Common myeloid progenitor, CD34-positive (primary cell): Measurements from ENCODE around the gene ADAMTSL2.

Experiments
- CTCF ChIA-PET: fragments of 350-600 bp; sonication (Branson Sonifier 250); formaldehyde crosslinking; loops from one replicate; lab custom pipeline; 2021; ENCODE audit warnings: antibody characterized with exemption; lab: Charles Lee
- POLR2A ChIA-PET: fragments of 350-600 bp; sonication (Branson Sonifier 250); formaldehyde crosslinking; loops from one replicate; lab custom pipeline; 2021; ENCODE audit warnings: antibody characterized with exemption; lab: Charles Lee
- DNase-seq, 3 donors: peaks; one replicate each; pipeline versions ENCODE4 v3.0.0 to v3.0.0-alpha.2; 2013
- H3K27ac ChIP-seq, 2 experiments: 1 replicate in 1 of 2; 2 replicates in 1 of 2; pipeline ENCODE4 v1.7.0; 2013; ENCODE audit warnings: inconsistent platforms in 2 of 2, low read length in 2 of 2, mild to moderate bottlenecking in 2 of 2, low read depth in 1 of 2, moderate library complexity in 1 of 2; ENCODE audit not compliant: severe bottlenecking in 2 of 2, insufficient read depth in 1 of 2, poor library complexity in 1 of 2
- H3K27me3 ChIP-seq, 5 experiments: replicated peaks in 2 of 5; 1 replicate in 3 of 5; 2 replicates in 2 of 5; pipeline versions ENCODE4 v1.6.1 to v1.7.0; 2013; ENCODE audit warnings: low read length in 4 of 5, mild to moderate bottlenecking in 2 of 5, moderate library complexity in 2 of 5, inconsistent platforms in 1 of 5; ENCODE audit not compliant: insufficient read depth in 5 of 5, control insufficient read depth in 4 of 5
- H3K36me3 ChIP-seq, 4 experiments: 1 replicate in 2 of 4; 2 replicates in 2 of 4; pipeline versions ENCODE4 v1.6.1 to v1.7.0; 2013; ENCODE audit warnings: low read length in 3 of 4, control low read depth in 1 of 4, mild to moderate bottlenecking in 1 of 4; ENCODE audit not compliant: control insufficient read depth in 4 of 4, insufficient read depth in 4 of 4
- H3K4me1 ChIP-seq, 4 experiments: 1 replicate in 3 of 4; 2 replicates in 1 of 4; pipeline versions ENCODE4 v1.6.1 to v1.7.1; 2013; ENCODE audit warnings: low read length in 3 of 4, mild to moderate bottlenecking in 3 of 4, control low read depth in 1 of 4, inconsistent platforms in 1 of 4, moderate library complexity in 1 of 4; ENCODE audit not compliant: control insufficient read depth in 4 of 4, insufficient read depth in 4 of 4; ENCODE audit errors: control extremely low read depth in 1 of 4
- H3K4me3 ChIP-seq, 7 experiments: 1 replicate in 4 of 7; 2 replicates in 3 of 7; pipeline versions ENCODE4 v1.5.1 to v1.7.0; 2013; ENCODE audit warnings: mild to moderate bottlenecking in 7 of 7, low read length in 6 of 7, moderate library complexity in 6 of 7, inconsistent platforms in 2 of 7, low read depth in 2 of 7, control low read depth in 1 of 7; ENCODE audit not compliant: insufficient read depth in 4 of 7, control insufficient read depth in 1 of 7; ENCODE audit errors: extremely low read depth in 1 of 7
- H3K9me3 ChIP-seq, 5 experiments: 1 replicate in 4 of 5; 2 replicates in 1 of 5; pipeline versions ENCODE4 v1.6.1 to v1.7.1; 2013; ENCODE audit warnings: low read length in 4 of 5, mild to moderate bottlenecking in 2 of 5, inconsistent platforms in 1 of 5, low read depth in 1 of 5, moderate library complexity in 1 of 5; ENCODE audit not compliant: control insufficient read depth in 4 of 5, insufficient read depth in 2 of 5; ENCODE audit errors: control extremely low read depth in 1 of 5
- WGBS: methylation state at CpG from one replicate; pipeline ENCODE4 v1.1.5; 2013; ENCODE audit not compliant: insufficient coverage; 5-methylcytosine and 5-hydroxymethylcytosine counted together

ADAMTSL2 gene

GRCh38 chr9:133615186-133615585, 80.7 kb downstream of the ADAMTSL2 start:
- Histone ChIP-seq H3K4me1 (peaks cover 2 to 9% (median 6%) of the 10 kb centered on the region in 4 experiments), H3K36me3 (no peaks in the 10 kb centered on the region), H3K27ac (no peak overlapping the region), H3K9me3 (no peaks in the 10 kb centered on the region), H3K4me3 (no peak overlapping the region), H3K27me3 (peaks cover 0 to 83% (median 28%) of the 10 kb centered on the region in 5 experiments)
- 61% methylated on average over 15 of the region's 16 CpGs for WGBS
- no peak for DNase-seq
- ChIA-PET POLR2A (no interaction called here), CTCF (no interaction called here)

- H3K36me3 ChIP-seq = no peaks in the 10 kb centered on the region
- WGBS = 82% methylated on average over 11 of the region's 13 CpGs
- no peak for DNase-seq
- H3K27ac ChIP-seq = no peak overlapping the region
- no peaks in the 10 kb centered on the region for H3K9me3 ChIP-seq
- CTCF ChIA-PET = no interaction called here
- peaks cover 0 to 79% (median 25%) of the 10 kb centered on the region in 5 experiments for H3K27me3 ChIP-seq
- POLR2A ChIA-PET = no interaction called here
- peaks cover 3 to 9% (median 6%) of the 10 kb centered on the region in 4 experiments for H3K4me1 ChIP-seq
- no peak overlapping the region for H3K4me3 ChIP-seq
Measured at GRCh38 chr9:133615606-133616188, 81.2 kb downstream of the ADAMTSL2 start.

DNA sequence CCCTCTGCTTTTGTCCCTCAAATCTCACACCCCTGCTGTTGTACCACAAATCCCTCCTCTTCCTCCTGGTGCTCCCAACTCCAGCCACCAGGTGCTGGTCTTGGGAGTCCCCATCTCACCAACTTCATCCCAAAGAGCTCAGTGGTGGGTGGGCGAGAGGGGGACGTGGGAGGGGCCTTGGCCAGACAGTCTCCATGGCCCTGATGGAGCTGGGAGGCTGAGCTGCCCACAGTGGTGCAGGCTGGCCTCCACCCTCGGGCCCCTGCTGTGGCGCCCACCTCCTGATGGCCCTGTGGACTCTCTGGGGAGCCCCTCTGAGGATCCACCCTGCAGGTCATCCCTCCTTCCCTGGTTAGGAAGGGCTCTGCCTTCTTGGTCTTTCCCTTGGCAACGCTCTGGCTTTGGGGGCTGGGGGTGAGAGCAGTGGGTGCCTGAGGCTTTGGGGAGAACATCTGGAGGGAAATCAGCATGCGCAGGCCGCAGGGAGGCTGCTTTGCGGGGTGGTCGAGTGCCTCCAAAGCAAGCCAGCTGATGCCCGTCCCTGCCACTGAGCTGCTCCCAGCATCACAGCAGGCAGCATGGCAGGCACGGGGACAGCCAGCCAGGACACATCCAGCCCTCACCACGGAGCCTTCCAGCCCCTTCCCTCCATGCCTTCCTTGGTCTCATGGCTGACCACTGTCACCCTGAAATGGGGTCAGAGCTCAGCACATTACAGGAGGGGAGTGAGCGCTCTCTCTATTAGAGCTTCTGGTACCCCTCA, 82.3 kb downstream of the ADAMTSL2 start:
- CTCF ChIA-PET = interaction anchor here (1.5 kb wide), 1 partner anchor 36 kb away, joined by 4 read pairs; no protein-coding TSS in a partner anchor
- peaks cover 0 to 72% (median 23%) of the 10 kb centered on the region in 5 experiments for H3K27me3 ChIP-seq
- no peaks in the 10 kb centered on the region for H3K36me3 ChIP-seq
- peaks cover 3 to 9% (median 6%) of the 10 kb centered on the region in 4 experiments for H3K4me1 ChIP-seq
- H3K27ac ChIP-seq = no peak overlapping the region
- POLR2A ChIA-PET = no interaction called here
- H3K4me3 ChIP-seq = no peak overlapping the region
- no peak for DNase-seq
- H3K9me3 ChIP-seq = no peaks in the 10 kb centered on the region
- 83% methylated on average over 6 of the region's 13 CpGs for WGBS

DNA sequence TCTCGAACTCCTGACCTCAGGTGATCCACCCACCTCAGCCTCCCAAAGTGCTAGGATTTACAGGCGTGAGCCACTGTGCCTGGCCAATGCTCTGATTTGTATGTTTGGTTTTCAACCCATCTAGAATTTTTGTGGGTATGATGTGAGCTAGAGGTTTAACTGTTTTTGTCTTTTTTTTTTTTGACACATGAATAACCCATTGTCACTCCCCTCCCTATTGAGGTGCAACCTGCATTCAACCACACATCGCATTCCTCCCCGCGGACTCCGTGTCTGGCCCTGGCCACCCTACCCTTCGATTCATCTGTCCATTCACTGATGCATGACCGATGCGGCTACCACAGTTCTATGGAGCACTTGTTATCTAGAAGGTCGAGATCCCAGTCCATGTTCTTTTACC, 84.2 kb downstream of the ADAMTSL2 start:
- no peaks in the 10 kb centered on the region for H3K36me3 ChIP-seq
- no peak overlapping the region for H3K27ac ChIP-seq
- WGBS = 99% methylated on average over 10 of the region's 10 CpGs
- no peak for DNase-seq
- ChIA-PET CTCF (no interaction called here), POLR2A (no interaction called here)
- no peak overlapping the region for H3K4me3 ChIP-seq
- H3K9me3 ChIP-seq = no peaks in the 10 kb centered on the region
- H3K27me3 ChIP-seq = peaks cover 0 to 70% (median 28%) of the 10 kb centered on the region in 5 experiments
- H3K4me1 ChIP-seq = peaks cover 3 to 9% (median 6%) of the 10 kb centered on the region in 4 experiments

DNA sequence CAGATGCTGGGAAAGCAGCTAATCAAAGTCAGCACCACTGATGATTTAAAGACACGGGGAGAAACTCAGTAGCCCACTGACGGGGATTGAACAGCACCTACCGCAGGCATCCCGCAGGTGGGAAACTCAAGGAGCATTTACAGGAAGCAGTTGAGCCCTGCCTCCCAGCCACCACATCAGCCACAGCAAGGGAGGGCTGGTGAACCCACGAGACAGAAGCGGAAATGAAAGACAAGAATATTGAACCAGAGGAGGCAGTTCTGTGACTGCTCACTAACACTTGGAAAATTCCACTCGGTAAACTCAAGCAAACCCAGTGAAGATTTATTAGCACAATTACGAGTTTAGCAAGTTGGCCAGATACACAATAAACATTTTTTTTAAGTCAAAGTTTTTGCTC, 85.3 kb downstream of the ADAMTSL2 start:
- Histone ChIP-seq H3K4me1 (peaks cover 3 to 9% (median 6%) of the 10 kb centered on the region in 4 experiments), H3K4me3 (no peak overlapping the region), H3K9me3 (peaks cover 0 to 2% (median 0%) of the 10 kb centered on the region in 5 experiments), H3K27ac (no peak overlapping the region), H3K27me3 (peaks cover 0 to 62% (median 28%) of the 10 kb centered on the region in 5 experiments), H3K36me3 (no peaks in the 10 kb centered on the region)
- 4% methylated on average over 8 of the region's 8 CpGs for WGBS
- POLR2A ChIA-PET = no interaction called here
- CTCF ChIA-PET = no interaction called here
- DNase-seq = peak; percentile 38 to 80 (median 71)

DNA sequence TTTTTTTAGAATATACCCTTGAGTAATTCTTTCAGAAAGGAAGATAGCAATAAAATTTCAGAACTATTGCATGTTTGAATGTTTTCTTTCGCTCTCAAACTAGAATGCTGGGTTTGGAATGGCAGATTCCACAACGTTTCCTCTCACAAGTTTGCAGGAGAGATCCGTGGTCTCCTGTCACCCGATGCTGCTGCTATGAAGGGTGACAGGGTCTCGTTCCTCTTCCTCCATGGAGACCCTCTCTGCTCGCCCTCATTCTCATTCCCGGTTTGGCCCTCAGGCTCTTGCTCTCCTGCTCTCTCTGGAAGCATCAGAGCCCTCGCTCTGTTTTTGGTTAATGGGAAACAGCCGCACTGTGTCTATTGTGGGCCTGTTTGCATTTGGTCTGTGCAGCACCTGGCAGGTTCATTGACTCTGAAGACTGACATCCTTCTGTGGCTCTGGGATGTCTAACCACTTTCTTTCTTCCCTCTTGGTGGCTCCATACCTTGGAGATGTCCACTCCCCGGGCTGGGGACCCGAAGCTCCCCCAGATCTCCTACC, 87.3 kb downstream of the ADAMTSL2 start:
- Histone ChIP-seq H3K27ac (no peak overlapping the region), H3K4me1 (peaks cover 3 to 9% (median 6%) of the 10 kb centered on the region in 4 experiments), H3K9me3 (peaks cover 0 to 20% (median 5%) of the 10 kb centered on the region in 5 experiments), H3K27me3 (peaks cover 0 to 46% (median 17%) of the 10 kb centered on the region in 5 experiments), H3K4me3 (no peak overlapping the region), H3K36me3 (no peaks in the 10 kb centered on the region)
- 81% methylated on average over 11 of the region's 11 CpGs for WGBS
- POLR2A ChIA-PET = no interaction called here
- no peak for DNase-seq
- CTCF ChIA-PET = no interaction called here

- WGBS = 90% methylated on average over 3 of the region's 5 CpGs
- peaks cover 0 to 44% (median 17%) of the 10 kb centered on the region in 5 experiments for H3K27me3 ChIP-seq
- no peaks in the 10 kb centered on the region for H3K36me3 ChIP-seq
- H3K4me1 ChIP-seq = peaks cover 3 to 9% (median 6%) of the 10 kb centered on the region in 4 experiments
- H3K9me3 ChIP-seq = peaks cover 0 to 26% (median 5%) of the 10 kb centered on the region in 5 experiments
- POLR2A ChIA-PET = no interaction called here
- no peak overlapping the region for H3K27ac ChIP-seq
- no peak for DNase-seq
- CTCF ChIA-PET = no interaction called here
- H3K4me3 ChIP-seq = no peak overlapping the region
Measured at GRCh38 chr9:133622555-133622954, 88.1 kb downstream of the ADAMTSL2 start.
